Left renal pelvis (tissue), 4 donors: ENCODE data around the gene CHIC2. TPM values are rescaled to one million over a fixed set of nuclear protein-coding genes. Genes with fewer than 3 reads are reported as not detected.
"Not testable (repeated sequence)": the region's sequence is repeated elsewhere in the genome, so short reads cannot be mapped to it uniquely, and the experiment has no call there.

Experiments used
- DNase-seq, 4 donors: peaks; one replicate each; pipeline ENCODE4 v3.0.0-alpha.2; 2013; ENCODE audit warnings: low read depth in 4 of 4, low spot score in 3 of 4
- polyA plus RNA-seq, 4 donors: library from polyadenylated mRNA; unstranded; fragments of 120-200 nt; gene quantifications; one replicate each; pipeline ENCODE4 v1.2.1, GENCODE V29; 2013; ENCODE audit not compliant: insufficient read length in 4 of 4

The CHIC2 gene
- 10 to 100 TPM; 27.9 to 42.7 (median 35.2) TPM for polyA plus RNA-seq

DNA sequence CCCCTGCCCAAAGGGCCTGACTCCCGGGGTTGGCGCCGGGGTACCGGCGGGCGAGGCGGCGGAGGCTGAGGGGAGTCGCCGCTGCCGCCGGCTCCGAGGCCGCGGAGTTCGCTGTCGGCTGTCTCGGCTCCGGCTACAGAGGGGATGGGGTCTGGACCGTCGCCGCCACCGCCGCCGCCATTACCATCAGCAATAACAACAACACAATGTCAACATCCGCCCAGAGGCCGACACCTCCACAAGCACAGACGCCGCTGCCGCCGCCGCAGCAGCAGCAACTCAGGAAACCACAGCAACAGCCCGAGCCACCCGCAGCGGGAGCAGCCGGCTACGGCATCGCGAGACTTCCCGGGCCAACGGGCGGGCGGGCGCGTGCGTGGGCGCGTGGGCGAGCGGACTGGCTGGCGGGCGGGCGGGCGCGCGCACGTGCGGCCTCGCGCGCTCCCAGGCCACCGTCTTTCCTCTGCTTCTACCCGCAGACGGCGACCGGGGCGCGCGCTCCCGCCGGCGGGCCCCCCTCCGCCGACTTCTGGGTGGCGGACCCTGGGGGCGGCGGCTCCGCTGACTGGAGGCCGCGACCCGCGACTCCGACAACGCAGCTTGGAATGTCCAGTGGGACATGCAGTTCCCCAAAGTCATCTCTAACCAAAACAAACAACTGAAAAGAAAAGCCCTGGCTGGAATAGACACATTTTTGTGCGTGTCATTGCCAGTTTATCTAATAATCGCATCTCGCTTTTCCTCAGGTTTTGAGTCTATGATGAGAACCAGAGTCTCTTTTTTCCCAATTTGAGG is at the start of gene CHIC2:
CHIC2 (minus strand) TSS at position 289 of the 795 bp plus-strand sequence. CDS start 305 bp downstream, outside the sequence.
- peak; percentile 73 to 86 (median 82) for DNase-seq

DNA sequence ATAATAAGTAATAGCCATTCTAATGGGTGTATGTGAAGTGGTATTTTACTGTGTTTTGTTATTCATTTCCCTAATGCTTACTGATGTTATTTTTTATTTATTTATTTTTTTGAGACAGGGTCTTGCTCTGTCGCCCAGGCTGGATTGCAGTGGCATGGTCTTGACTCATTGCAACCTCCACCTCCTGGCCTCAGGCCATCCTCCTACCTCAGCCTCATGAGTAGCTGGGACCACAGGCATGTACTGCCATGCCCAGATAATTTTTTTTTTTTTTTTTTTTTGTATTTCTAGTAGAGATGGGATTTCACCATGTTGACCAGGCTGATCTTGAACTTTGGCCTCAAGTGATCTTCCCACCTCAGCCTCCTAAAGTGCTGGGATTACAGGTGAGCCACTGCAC is 48.8 kb upstream of the CHIC2 start:
- DNase-seq, result not testable (repeated sequence)

DNA sequence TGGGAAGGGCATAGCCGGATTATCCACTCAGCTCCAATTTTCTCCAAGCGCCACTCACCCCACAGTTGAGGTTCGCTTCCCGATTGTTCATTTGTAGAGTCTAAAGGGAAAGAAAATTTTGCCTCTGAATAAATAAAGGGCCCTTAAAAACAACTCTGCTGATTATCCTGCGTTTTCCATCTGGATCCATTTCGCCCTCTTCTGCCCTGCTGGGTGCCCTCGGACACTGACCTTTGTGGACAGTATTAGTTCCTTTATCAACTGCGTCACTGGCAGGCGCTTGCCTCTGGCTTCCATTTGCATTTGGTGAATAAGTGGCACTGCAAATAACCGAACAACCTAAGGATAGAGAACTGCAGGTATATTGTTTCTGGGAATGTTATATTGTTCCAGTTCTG is 45.6 kb upstream of the CHIC2 start:
- DNase-seq, result no peak

DNA sequence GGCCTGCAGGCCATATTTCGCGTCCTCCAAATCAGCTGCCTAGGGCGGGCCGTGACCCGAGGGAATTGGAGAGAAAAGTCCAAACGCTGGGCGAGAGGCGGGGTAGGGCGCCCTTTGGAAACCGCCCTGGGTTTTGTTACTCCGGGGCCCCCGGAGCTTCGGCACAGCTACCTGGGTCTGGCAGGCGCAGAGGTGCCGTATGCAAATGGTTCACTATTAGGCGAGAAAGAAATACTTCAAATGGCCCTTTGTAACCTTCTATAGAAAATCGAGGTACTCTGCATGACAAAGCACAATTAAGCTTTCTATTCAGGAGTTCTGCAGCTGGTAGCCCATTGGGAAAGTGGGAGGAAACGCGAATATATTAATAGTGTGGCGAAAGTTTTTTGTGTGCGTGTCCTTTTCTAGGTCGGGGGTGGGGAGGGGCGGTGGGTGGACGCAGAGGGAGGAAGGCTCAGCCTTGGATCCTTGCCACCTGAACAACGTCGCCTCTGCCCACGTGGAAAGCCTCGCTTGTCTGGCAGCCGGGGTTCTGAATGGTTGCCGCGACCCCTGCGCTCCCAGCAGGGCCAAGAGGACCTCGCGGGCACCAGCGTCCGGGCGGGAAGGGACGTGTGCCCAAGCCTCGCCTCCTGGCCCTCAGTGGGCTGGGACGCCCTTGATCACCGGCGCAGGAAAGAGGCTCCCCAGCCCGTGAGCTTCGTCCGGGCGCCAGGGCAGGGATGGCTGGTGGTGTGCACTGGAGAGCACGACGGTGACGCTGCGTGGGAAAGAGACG is 45.0 kb upstream of the CHIC2 start:
- DNase-seq, result no peak

DNA sequence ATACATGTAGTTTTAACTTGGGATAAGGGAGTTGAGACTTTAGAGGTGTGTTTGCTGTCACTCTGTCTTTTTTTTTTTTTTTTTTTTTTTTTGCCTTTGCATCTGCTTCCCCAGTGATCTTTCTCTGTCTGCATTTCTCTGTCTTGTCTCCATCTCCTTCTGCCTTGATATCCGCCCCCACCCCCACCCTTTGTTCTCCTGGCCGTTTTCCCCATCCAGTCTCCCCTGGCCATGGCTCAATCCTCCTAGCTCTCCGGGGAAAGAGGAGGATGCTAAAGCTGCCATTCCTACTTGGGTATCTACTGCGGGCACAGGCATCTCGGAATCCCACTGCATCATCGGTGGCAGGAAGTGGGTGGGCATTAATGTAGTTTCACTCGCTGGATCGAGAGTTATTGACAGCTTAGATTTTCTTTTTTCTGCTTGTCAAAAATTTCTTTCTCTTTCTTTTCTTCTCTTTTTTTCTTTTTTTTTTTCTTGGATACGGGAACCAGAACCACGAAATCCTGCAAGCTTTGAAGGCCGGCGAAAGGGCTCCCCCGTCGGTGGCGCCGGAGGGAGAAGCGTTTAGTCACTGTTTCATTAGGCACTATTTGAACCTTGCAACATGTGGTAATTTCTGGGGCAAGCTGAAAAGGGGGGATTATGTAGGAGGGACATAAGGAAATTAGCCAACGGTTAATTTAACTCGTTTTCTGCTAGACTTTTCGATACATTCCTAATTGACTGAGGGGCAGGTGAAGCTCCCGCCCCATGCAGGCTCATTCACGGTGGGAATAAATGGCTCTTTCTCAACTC is 43.7 kb upstream of the CHIC2 start:
- no peak for DNase-seq

DNA sequence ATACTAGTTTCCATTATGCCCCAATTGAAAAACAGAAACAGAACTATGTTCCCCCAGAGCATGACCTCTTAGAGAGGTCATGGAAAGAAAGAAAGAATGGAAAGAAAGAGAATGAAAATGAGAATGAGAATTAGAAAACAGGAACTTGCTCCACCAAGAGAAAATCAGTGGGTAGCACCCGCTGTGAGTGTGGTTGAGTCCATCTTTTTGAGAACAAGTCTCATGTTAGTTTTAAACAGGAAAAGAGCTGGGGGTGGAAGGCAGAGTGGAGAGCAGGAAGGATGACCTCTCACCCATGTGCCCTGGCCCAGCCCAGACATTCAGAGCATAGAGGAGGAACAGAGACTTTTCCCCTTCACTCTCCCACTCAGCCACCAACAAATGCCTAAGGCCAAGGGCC is 40.5 kb upstream of the CHIC2 start:
- no peak for DNase-seq

DNA sequence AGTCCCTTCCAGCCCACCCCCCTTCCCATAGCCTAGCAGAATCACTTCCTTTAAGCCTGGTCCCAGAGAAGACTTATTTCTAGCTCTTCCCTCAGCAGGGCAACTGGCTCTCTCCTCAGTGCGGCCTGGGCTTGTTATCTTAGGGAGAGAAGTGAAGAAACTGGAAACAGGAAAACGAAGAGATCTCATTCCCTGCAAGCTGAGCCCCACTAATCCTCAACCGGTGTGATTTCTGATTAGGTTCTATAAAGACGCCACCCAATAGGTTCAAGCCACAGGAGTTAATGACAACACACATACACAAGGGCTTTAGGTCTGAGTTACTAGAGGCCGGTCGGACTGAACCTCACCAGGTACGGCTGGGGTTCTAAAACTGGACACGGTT is 38.8 kb upstream of the CHIC2 start:
- DNase-seq, result no peak

DNA sequence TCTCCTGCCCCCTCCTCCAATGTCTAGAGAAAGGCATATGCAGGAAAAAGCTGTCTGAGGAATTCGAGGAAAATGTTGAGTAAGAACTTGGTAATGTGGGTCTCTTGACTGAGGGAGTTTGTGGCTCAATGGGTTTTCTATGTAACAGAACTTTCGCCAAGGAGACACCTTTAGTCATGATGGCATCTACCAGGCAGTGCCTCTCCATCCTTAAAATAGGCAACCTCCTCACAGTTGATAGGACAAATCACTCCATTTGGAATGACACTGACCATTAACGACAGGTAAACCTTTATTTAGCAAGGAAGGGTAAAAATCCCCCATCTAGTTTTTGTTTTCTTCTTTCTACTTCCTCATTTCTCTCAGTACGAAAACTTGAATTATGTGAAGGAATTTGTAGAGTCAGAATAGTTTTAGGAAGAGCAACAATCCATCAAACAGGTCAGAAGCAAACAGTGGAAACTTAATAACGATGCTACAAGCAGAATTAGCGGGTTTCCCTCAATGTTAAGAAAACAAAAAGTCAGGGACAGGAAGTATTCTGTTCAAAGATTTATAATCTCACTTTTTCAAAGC is 38.2 kb upstream of the CHIC2 start:
- no peak for DNase-seq

DNA sequence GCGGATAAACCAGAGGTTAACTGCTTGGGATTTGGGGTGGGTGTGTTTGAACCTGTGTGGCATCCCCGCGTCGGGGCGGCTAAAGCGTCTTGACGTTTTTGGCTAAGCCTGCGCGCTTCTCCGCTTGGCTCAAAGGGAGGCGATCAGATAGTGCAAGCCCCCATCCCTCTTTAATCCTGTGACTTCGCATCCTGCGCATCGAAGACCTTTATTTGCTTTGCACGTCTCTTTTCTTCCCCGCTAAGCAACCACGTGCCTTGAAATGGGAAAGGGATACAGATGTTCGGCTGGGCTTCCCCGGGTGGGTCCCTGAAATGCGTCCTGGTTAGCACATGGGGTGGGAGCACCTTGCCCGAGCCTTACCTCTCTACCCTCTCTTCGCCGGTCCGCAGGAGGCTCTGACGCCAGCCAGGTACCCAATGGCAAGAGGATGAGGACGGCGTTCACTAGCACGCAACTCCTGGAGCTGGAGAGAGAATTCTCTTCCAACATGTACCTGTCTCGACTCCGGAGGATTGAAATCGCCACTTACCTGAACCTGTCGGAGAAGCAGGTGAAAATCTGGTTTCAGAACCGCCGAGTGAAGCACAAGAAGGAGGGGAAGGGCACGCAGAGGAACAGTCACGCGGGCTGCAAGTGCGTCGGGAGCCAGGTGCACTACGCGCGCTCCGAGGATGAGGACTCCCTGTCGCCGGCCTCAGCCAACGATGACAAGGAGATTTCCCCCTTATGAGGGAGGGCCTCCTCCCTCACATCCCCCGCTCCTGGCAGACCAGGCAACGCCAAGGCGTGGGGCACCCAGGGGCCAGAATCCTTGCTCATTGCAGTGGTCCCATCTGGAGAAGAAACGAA is 37.0 kb upstream of the CHIC2 start:
- no peak for DNase-seq

DNA sequence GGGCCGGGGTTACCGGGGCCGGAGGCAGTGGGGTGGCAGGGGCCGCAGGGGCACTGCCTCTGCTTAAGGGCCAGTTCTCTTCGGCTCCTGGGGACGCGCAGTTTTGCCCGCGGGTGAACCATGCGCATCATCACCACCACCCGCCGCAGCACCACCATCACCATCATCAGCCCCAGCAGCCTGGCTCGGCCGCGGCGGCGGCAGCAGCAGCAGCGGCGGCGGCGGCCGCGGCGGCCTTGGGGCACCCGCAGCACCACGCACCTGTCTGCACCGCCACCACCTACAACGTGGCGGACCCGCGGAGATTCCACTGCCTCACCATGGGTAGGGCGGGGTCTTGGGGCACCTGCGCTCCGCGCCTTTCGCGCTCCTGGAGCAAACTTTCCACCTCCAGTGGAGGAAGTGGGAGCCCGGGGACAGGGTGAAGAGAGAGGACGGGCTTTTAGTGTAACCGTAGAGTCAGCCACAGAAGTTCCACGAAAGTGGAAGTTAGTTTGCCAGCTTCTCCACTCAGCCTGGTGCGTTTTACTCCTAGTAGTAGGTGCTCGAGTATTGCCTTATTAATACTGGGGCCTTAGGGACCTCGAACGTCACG is 36.3 kb upstream of the CHIC2 start:
- no peak for DNase-seq

DNA sequence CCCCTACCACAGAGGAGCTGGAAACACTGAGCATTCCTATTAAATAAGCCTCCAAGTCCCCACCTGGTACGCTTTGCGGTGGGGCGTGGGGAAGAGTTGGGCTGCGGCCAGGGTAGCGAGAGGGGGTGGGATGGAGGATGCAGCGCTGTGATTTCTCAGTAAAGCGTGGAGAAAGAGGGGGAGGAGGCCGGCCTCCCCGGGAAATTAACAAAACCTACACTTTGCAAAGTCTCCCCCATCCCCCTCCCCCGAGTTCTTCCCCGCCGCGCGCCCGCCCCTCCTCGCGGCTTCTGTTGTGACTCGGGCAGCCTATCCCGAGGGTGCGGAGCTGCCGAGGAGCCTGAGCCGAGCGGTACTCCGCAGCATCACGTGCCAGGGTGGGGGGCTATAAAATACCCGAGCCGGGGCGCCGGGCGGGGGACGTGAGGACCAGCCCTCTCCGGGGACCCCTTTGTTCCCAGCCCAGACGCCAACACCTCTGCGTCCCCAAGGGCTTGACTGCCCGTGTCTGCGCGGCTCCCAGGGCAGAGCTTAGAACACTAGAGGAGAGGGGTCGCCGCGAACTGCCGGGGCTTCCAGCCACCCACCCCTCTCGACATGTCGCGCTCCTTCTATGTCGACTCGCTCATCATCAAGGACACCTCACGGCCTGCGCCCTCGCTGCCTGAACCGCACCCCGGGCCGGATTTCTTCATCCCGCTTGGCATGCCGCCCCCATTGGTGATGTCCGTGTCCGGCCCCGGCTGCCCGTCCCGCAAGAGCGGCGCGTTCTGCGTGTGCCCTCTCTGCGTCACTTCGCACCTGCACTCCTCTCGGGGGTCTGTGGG is 35.6 kb upstream of the CHIC2 start, which contains the start of gene GSX2:
GSX2 (plus strand) TSS at position 416 of the 827 bp plus-strand sequence; CDS start at position 598, 182 bp downstream.
- DNase-seq, result no peak

DNA sequence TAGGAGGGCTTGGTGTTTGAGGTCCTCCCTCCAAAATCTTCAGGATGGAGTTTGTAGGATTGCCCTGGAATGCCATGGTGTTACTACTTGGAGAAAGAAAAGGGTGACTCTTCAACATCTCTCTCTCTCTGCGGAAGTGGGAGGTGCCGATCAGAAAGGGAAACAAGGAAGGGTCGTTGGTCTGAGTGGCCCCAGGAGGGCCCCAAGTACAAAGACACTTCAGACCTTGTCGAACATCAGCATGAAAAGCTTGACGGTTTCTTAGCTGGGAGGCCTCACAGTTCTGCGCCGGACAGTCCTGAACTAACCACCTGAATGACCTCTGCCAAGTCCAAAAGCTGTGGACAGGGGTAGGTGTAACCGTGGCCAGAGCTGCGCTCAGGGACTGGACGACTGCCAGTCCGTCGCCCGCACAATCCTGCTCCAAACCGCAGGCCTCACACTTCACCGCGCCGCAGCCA is 34.9 kb upstream of the CHIC2 start:
- no peak for DNase-seq

DNA sequence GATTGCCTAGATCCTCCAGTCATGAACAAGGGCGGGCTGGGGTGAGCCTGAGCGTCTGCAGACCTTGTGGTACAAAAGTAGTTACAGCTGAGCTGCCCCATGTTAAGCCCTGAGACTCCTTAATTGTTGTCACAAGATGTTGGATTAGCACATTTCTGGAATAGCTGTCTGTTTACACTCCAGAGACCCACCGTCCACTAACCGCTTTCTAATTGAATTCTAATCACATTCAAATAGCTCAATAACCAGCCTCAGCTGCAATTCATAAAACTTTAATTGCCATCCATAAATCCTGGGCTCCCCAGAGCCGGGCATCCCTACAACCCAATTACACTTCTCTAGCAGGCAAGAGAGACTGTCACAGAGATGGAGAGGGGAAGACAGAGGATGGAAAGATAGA is 34.0 kb upstream of the CHIC2 start:
- no peak for DNase-seq

DNA sequence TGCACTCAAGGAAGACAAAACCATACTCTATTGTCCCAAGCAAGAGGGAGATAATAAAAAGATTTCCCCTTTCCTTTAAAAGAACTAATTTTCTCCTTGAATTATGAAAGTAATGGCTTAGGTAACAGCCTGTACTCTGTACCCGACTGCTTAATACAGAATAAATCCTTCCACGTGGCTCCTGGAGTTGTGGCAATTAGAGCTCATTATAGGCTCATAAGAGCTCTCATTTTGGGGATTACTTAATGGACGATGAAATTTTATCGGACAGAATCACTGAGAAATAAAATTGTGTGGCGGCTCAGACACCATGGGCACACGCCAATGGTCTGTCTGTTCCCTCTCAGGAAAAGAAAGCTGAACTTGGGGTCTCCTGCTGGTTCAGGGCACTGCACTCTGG is 32.7 kb upstream of the CHIC2 start:
- no peak for DNase-seq

DNA sequence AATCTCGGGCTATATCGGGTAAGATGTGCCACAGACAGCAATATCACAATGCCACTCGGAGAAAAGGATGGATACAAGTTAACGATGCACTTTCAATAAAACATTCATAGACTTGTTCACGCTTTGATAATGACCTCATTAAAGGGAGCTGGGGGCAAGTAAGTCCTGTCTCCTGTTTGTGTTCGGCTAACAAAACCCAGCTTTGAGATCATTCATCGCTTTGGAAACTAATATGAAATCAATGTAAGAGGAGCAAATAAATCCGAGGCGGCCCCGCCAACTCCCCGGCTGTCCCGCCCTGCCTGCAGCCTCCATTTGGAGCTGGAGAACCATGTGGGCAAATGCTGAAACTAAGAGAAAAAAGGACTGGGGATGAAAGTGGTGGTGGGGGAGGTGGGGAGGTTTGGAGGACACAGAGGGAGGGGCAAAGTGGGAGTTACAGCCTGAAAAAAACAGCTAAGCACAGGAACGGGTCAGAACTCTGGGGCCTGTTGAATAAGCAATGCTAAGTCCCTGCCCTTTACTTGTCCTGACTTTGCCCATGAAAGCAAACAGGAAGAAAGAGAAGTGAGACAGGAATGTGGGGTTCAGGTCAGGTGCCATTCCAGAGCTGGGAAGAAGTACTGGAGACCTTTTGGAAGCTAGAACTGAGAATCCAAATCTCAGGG is 32.0 kb upstream of the CHIC2 start:
- DNase-seq, result no peak

DNA sequence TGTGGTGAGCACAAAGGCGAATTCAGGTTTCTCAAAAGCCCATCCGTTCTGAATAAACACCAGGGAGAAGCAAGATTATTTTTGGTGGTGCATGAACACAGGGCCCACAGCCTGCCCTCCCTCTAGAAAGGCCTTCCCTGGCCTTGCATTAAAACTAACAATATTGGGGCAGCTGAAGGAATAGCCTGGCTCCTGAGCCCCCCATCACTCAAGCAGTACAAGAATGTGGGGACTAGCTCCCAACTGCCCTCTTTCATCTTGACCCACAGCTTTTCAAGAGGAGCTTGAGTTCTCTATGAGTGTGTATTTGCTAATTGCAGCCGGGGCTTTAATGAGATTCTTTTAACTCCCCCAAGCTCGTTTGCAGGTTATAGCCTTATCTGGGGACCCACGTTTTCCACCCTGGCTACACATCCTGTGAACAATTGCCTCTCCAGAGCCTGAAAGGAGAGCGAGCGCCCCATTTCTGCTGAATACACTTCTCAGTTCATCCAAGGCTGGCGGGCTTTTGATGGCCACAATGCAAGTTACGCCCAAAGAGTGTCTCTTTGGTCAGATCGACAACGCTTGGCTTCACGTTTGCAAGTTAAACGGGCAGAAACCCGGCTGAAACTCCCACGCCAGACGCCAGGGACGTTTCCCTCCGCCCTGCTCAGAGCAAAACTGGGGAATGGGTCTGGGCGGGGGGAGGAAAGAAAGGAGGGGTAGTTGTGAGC is 30.9 kb upstream of the CHIC2 start:
- no peak for DNase-seq

DNA sequence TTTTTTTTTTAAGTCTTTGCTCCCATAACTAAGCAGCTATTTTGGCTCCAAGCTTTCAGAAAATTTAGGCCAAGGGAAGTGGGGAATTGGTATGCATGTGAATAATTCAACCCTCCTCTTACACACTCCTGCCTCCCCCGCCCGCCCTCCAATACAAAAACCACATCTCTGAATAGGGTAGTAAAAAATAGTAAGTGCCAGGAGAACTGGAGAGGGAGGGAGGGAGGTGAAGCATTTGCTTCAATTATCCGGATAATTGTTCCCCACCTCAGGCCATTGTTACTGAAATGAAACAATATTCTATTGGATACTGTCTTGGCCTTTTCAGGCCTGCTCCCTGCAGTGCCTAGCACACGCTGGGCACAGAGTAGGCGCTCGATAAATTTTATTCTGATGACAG is 30.0 kb upstream of the CHIC2 start:
- no peak for DNase-seq
